DND-41 (cell line): ENCODE data around the gene SLC22A4.

ENCODE experiments used
- ATAC-seq: fragments of 200-7000 bp; cut with Tn5 transposase; 3 replicates; pipeline ENCODE4 v1.9.1; 2021; ENCODE audit warnings: low read depth; ENCODE audit not compliant: insufficient read depth
- DNase-seq: peaks from one replicate; pipeline ENCODE4 v3.0.0-alpha.2; 2020
- H2AFZ ChIP-seq: 2 replicates; pipeline ENCODE4 v1.6.0; 2012; ENCODE audit warnings: low read depth, low read length
- H3K27ac ChIP-seq: 2 replicates; pipeline ENCODE4 v1.5.1; 2012; ENCODE audit warnings: low read length, inconsistent platforms
- H3K27me3 ChIP-seq: fragments of 200-600 bp; sonication (generic); 2 replicates; pipeline ENCODE4 v1.6.0; 2012; ENCODE audit warnings: low read length, mild to moderate bottlenecking, inconsistent platforms; ENCODE audit not compliant: insufficient read depth, poor library complexity
- H3K36me3 ChIP-seq: 2 replicates; pipeline ENCODE4 v1.5.1; 2012; ENCODE audit warnings: low read length, inconsistent platforms; ENCODE audit not compliant: insufficient read depth
- H3K4me1 ChIP-seq: 2 replicates; pipeline ENCODE4 v1.5.1; 2012; ENCODE audit warnings: mild to moderate bottlenecking, low read length; ENCODE audit not compliant: insufficient read depth
- H3K4me2 ChIP-seq: 2 replicates; pipeline ENCODE4 v1.6.0; 2012; ENCODE audit warnings: mild to moderate bottlenecking, moderate library complexity, low read length, inconsistent platforms; ENCODE audit not compliant: insufficient read depth
- H3K4me3 ChIP-seq, 2 experiments: fragments of 200-600 bp in 1 of 2; shearing (Covaris generic) in 1 of 2; 2 replicates each; pipeline ENCODE4 v1.5.1; 2012 to 2016; ENCODE audit warnings: inconsistent platforms in 2 of 2, low read length in 2 of 2, mild to moderate bottlenecking in 2 of 2, low read depth in 1 of 2, moderate library complexity in 1 of 2
- H3K79me2 ChIP-seq: 2 replicates; pipeline ENCODE4 v1.6.0; 2012; ENCODE audit warnings: low read length, inconsistent platforms; ENCODE audit not compliant: insufficient read depth
- H3K9ac ChIP-seq: 2 replicates; pipeline ENCODE4 v1.6.0; 2012; ENCODE audit warnings: low read depth, mild to moderate bottlenecking, inconsistent platforms, low read length, moderate library complexity
- H3K9me3 ChIP-seq: 2 replicates; pipeline ENCODE4 v1.5.1; 2012; ENCODE audit warnings: low read length, moderate library complexity, mild to moderate bottlenecking, inconsistent platforms; ENCODE audit not compliant: insufficient read depth, severe bottlenecking
- H4K20me1 ChIP-seq: 2 replicates; pipeline ENCODE4 v1.6.0; 2012; ENCODE audit warnings: low read length; ENCODE audit not compliant: insufficient read depth
- EZH2 ChIP-seq: IDR thresholded peaks from 3 replicates; pipeline ENCODE4 v1.6.1; 2012; ENCODE audit warnings: borderline replicate concordance, low read depth, mild to moderate bottlenecking, moderate library complexity, low read length, inconsistent platforms; ENCODE audit not compliant: severe bottlenecking
- TF ChIP-seq, protein P1 (sequence below): IDR thresholded peaks from 2 replicates; pipeline ENCODE4 v1.5.1; 2012; ENCODE audit warnings: borderline replicate concordance, low read length, moderate library complexity, mild to moderate bottlenecking; ENCODE audit not compliant: poor library complexity, severe bottlenecking; ENCODE audit errors: extremely low read depth

The SLC22A4 gene

DNA sequence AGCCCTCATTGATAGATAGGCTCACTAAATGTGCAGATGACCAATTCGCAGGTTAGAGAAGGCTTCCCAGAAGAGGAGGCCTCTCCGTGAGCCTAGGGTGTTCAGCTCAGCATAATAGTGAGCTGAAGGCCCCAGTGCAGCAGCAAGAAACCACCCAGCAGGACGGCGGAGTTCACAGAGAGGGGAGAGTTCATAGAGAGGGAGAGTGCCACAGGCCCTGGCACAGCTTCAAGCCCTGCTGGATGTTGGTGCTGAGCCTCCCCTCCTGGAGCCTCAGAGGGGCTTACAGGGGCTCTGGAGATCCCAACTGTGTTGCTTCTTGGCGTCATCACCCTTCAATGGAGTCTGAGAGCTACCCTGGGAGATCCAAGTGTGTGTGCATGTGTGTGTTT lies 77.4 kb downstream of the SLC22A4 start:
- Histone ChIP-seq H3K4me3 (no peak overlapping the region), H3K4me1 (no peaks in the 10 kb centered on the region), H3K4me2 (no peak overlapping the region), H2AFZ (no peak overlapping the region), H4K20me1 (no peaks in the 10 kb centered on the region), H3K27ac (no peak overlapping the region), H3K27me3 (no peaks in the 10 kb centered on the region), H3K9ac (no peak overlapping the region), H3K9me3 (no peaks in the 10 kb centered on the region), H3K79me2 (no peaks in the 10 kb centered on the region), H3K36me3 (no peaks in the 10 kb centered on the region)
- DNase-seq (no peak), ATAC-seq (no peak)
- TF ChIP-seq, protein P1, sequence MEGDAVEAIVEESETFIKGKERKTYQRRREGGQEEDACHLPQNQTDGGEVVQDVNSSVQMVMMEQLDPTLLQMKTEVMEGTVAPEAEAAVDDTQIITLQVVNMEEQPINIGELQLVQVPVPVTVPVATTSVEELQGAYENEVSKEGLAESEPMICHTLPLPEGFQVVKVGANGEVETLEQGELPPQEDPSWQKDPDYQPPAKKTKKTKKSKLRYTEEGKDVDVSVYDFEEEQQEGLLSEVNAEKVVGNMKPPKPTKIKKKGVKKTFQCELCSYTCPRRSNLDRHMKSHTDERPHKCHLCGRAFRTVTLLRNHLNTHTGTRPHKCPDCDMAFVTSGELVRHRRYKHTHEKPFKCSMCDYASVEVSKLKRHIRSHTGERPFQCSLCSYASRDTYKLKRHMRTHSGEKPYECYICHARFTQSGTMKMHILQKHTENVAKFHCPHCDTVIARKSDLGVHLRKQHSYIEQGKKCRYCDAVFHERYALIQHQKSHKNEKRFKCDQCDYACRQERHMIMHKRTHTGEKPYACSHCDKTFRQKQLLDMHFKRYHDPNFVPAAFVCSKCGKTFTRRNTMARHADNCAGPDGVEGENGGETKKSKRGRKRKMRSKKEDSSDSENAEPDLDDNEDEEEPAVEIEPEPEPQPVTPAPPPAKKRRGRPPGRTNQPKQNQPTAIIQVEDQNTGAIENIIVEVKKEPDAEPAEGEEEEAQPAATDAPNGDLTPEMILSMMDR: no peak
- TF ChIP-seq EZH2: no peak

DNA sequence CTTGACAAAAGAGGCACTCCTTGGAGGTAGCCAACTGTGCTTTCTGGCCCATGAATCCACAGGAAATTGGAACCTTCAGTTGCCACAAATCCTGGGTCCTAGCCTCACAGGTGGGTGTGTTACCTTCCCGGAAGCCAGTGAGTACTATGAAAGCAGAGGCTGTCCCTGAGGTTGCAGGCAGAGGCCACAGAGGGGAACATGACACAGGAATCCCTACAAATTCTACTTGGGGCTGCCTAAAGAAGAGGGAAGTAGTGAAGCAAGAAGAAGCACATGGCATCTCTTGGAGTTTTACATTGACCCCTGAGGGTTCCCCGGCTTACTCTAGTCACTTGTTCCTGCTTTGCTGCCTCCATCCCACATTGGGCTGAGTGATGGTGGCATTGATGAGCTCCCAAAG lies 77.9 kb downstream of the SLC22A4 start:
- H3K4me1 ChIP-seq: no peaks in the 10 kb centered on the region
- TF ChIP-seq, protein P1: no peak
- no peak for TF ChIP-seq EZH2
- H3K4me3 ChIP-seq: no peak overlapping the region
- H3K27me3 ChIP-seq: no peaks in the 10 kb centered on the region
- H4K20me1 ChIP-seq: no peaks in the 10 kb centered on the region
- no peak for DNase-seq
- H3K4me2 ChIP-seq: no peak overlapping the region
- no peaks in the 10 kb centered on the region for H3K36me3 ChIP-seq
- no peaks in the 10 kb centered on the region for H3K79me2 ChIP-seq
- ATAC-seq: no peak
- H3K27ac ChIP-seq: no peak overlapping the region
- no peak overlapping the region for H3K9ac ChIP-seq
- no peak overlapping the region for H2AFZ ChIP-seq
- no peaks in the 10 kb centered on the region for H3K9me3 ChIP-seq

DNA sequence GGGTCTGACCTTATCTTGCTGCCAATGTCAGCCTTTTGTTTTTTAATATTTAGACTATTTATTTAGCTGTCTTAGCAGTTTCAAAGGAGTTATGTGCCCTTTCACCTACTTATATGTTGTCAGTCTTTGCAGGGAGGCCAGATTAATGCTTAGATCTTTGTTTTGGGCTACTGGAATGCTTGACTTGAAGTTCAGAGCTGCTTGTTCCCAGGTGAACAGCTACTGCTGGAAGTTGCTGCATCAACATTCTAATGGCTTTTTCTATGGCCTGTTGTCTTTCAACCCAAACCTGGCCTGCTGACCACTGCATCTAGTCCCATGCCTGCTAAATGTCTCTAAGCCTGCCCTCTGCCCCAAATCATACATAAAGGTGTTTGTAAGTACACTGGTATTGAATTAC lies 78.3 kb downstream of the SLC22A4 start:
- no peak overlapping the region for H3K9ac ChIP-seq
- no peak overlapping the region for H3K27ac ChIP-seq
- H3K4me2 ChIP-seq: no peak overlapping the region
- H3K27me3 ChIP-seq: no peaks in the 10 kb centered on the region
- DNase-seq (no peak), ATAC-seq (no peak)
- no peaks in the 10 kb centered on the region for H3K4me1 ChIP-seq
- no peaks in the 10 kb centered on the region for H3K79me2 ChIP-seq
- TF ChIP-seq EZH2: no peak
- TF ChIP-seq, protein P1: no peak
- no peak overlapping the region for H2AFZ ChIP-seq
- H3K9me3 ChIP-seq: no peaks in the 10 kb centered on the region
- no peak overlapping the region for H3K4me3 ChIP-seq
- H4K20me1 ChIP-seq: no peaks in the 10 kb centered on the region
- no peaks in the 10 kb centered on the region for H3K36me3 ChIP-seq

DNA sequence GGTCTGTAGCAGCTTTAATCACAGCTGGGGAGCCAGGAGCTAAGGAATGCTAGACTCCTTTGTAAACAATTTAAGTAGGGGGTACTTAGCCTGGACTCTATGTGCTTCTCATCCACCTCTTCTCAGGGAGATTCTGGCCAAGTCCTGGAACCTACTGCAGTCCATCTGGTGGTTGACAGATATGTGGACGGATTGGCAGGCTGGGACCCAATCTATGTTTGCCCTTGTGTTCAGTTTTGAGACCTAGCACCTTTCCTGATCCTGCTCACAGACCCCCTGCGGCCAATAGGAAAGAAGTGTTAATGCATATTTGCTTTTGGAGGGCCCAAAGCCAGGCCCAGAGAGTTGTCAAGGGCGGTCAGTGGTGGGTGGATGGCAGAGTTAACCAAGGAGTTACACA lies 81.8 kb downstream of the SLC22A4 start:
- no peak overlapping the region for H2AFZ ChIP-seq
- no peak overlapping the region for H3K4me3 ChIP-seq
- TF ChIP-seq EZH2: no peak
- TF ChIP-seq, protein P1: no peak
- no peaks in the 10 kb centered on the region for H3K9me3 ChIP-seq
- no peak overlapping the region for H3K9ac ChIP-seq
- ATAC-seq (no peak), DNase-seq (no peak)
- H3K79me2 ChIP-seq: no peaks in the 10 kb centered on the region
- no peaks in the 10 kb centered on the region for H3K36me3 ChIP-seq
- H3K4me1 ChIP-seq: no peaks in the 10 kb centered on the region
- no peak overlapping the region for H3K4me2 ChIP-seq
- no peaks in the 10 kb centered on the region for H3K27me3 ChIP-seq
- no peaks in the 10 kb centered on the region for H4K20me1 ChIP-seq
- no peak overlapping the region for H3K27ac ChIP-seq
